SH-SY5Y (cell line): ENCODE data around the gene SEL1L.

ENCODE experiments used
- GATA2 ChIP-seq: IDR thresholded peaks from 2 replicates; pipeline ENCODE4 v1.6.1; 2011; ENCODE audit warnings: mild to moderate bottlenecking, low read depth, low read length
- GATA3 ChIP-seq: IDR thresholded peaks from 2 replicates; pipeline ENCODE4 v1.6.1; 2011; ENCODE audit warnings: low read depth, mild to moderate bottlenecking, low read length, moderate library complexity

DNA sequence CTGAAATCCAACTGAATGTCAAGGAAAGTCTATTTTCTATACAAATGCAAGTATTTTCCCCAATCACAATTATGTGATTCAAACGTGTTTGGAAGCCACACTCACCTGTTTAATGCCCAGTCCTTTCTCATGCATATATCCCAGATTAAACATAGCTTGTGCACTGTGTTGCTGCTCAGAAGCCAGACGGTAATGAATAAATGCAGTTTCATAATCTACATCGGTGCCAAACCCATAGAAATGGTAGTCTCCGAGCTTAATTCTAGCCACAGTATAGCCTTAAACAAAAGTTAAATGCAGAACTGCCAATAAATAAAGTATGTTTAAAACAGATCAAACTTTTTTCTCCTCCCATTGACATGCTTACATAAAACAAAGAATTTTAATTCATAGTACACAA is 49.5 kb downstream of the SEL1L start:
- TF ChIP-seq GATA2 (no peak), GATA3 (no peak)
